Hepatocyte (in vitro differentiated cells): ENCODE results near the gene RNFT2. TPM values are rescaled to one million over a fixed set of nuclear protein-coding genes. Genes with fewer than 3 reads are reported as not detected.

Experiments used
- DNase-seq: peaks from one replicate; pipeline ENCODE4 v3.0.0-alpha.2; 2016; ENCODE audit warnings: low spot score
- H2AFZ ChIP-seq: fragments of 200-600 bp; sonication (generic); 2 replicates; pipeline ENCODE4 v1.6.0; 2016; ENCODE audit warnings: antibody characterized with exemption, mild to moderate bottlenecking
- H3K27ac ChIP-seq: fragments of 200-600 bp; sonication (generic); 2 replicates; pipeline ENCODE4 v1.5.1; 2016; ENCODE audit warnings: mild to moderate bottlenecking
- H3K27me3 ChIP-seq: fragments of 200-600 bp; sonication (generic); 2 replicates; pipeline ENCODE4 v1.6.1; 2016
- H3K36me3 ChIP-seq: fragments of 200-600 bp; sonication (generic); replicated peaks from 2 replicates; pipeline ENCODE4 v1.5.1; 2016; ENCODE audit warnings: low read depth; ENCODE audit not compliant: insufficient read depth
- H3K4me1 ChIP-seq: fragments of 200-600 bp; sonication (generic); 2 replicates; pipeline ENCODE4 v1.5.1; 2016; ENCODE audit warnings: mild to moderate bottlenecking, moderate library complexity; ENCODE audit not compliant: insufficient read depth
- H3K4me2 ChIP-seq: fragments of 200-600 bp; sonication (generic); 2 replicates; pipeline ENCODE4 v1.6.0; 2016
- H3K4me3 ChIP-seq: fragments of 200-600 bp; sonication (generic); 2 replicates; pipeline ENCODE4 v1.5.1; 2016; ENCODE audit warnings: mild to moderate bottlenecking
- H3K79me2 ChIP-seq: fragments of 200-600 bp; sonication (generic); 2 replicates; pipeline ENCODE4 v1.6.0; 2017; ENCODE audit warnings: mild to moderate bottlenecking
- H3K9me2 ChIP-seq: fragments of 200-600 bp; sonication (generic); replicated peaks from 2 replicates; pipeline ENCODE4 v1.6.0; 2017; ENCODE audit warnings: mild to moderate bottlenecking; ENCODE audit not compliant: insufficient read depth
- H3K9me3 ChIP-seq: fragments of 200-600 bp; sonication (generic); 2 replicates; pipeline ENCODE4 v1.5.1; 2016; ENCODE audit warnings: low read depth, mild to moderate bottlenecking
- H4K20me1 ChIP-seq: fragments of 200-600 bp; sonication (generic); 2 replicates; pipeline ENCODE4 v1.6.0; 2016; ENCODE audit warnings: mild to moderate bottlenecking; ENCODE audit not compliant: insufficient read depth, poor library complexity, severe bottlenecking
- CTCF ChIP-seq: fragments of 200-600 bp; sonication (generic); IDR thresholded peaks from 2 replicates; pipeline ENCODE4 v1.5.1; 2016; ENCODE audit warnings: antibody characterized with exemption, mild to moderate bottlenecking; ENCODE audit not compliant: poor library complexity
- EZH2 ChIP-seq: fragments of 200-600 bp; sonication (generic); IDR thresholded peaks from 2 replicates; pipeline ENCODE4 v1.6.1; 2016; ENCODE audit warnings: antibody characterized with exemption, mild to moderate bottlenecking, borderline replicate concordance
- EZH2phosphoT487 ChIP-seq: fragments of 200-600 bp; sonication (generic); IDR thresholded peaks from one replicate; pipeline ENCODE4 v1.6.1; 2018; ENCODE audit warnings: antibody characterized with exemption, mild to moderate bottlenecking, low read depth, moderate library complexity; ENCODE audit not compliant: unreplicated experiment, severe bottlenecking
- WGBS: methylation state at CpG from one replicate; pipeline ENCODE4 v1.1.6; 2016; ENCODE audit warnings: low lambda C conversion rate; ENCODE audit errors: missing lambda C conversion rate; 5-methylcytosine and 5-hydroxymethylcytosine counted together
- polyA plus RNA-seq: library from polyadenylated mRNA; unstranded; fragments of >200 nt; fragmentation: Nextera tagmentation; extraction: Ambion mirVana; gene quantifications from 2 replicates; pipeline ENCODE4 v1.2.1, GENCODE V29; 2016
- total RNA-seq: library from RNA; depleted of rRNA; stranded (reverse); fragments of >200 nt; gene quantifications from 2 replicates; pipeline ENCODE4 v1.2.3, GENCODE V29; 2014

The RNFT2 gene
- total and polyA plus RNA-seq, 2 experiments from 2014 or later = 1.5 to 2.9 TPM

- H3K27me3 ChIP-seq = peaks cover 31% of the 10 kb centered on the region
- H3K27ac ChIP-seq = no peak overlapping the region
- no peaks in the 10 kb centered on the region for H3K79me2 ChIP-seq
- no peaks in the 10 kb centered on the region for H4K20me1 ChIP-seq
- H3K9me3 ChIP-seq = no peaks in the 10 kb centered on the region
- no peak overlapping the region for H3K4me3 ChIP-seq
- WGBS = 72% methylated on average over 1 of the region's 1 CpG
- DNase-seq = no peak
- H3K4me2 ChIP-seq = no peak overlapping the region
- H3K36me3 ChIP-seq = no peaks in the 10 kb centered on the region
- no peak overlapping the region for H2AFZ ChIP-seq
- H3K9me2 ChIP-seq = no peaks in the 10 kb centered on the region
- TF ChIP-seq EZH2phosphoT487 (no peak), CTCF (no peak), EZH2 (no peak)
- H3K4me1 ChIP-seq = no peaks in the 10 kb centered on the region
Measured at GRCh38 chr12:116887244-116887643, 149.1 kb downstream of the RNFT2 start.

- WGBS = 61% methylated on average over 6 of the region's 6 CpGs
- Histone ChIP-seq H4K20me1 (no peaks in the 10 kb centered on the region), H3K4me2 (no peak overlapping the region), H3K79me2 (no peaks in the 10 kb centered on the region), H3K9me3 (no peaks in the 10 kb centered on the region), H3K27ac (no peak overlapping the region), H2AFZ (no peak overlapping the region), H3K9me2 (no peaks in the 10 kb centered on the region), H3K36me3 (no peaks in the 10 kb centered on the region), H3K27me3 (peaks cover 25% of the 10 kb centered on the region), H3K4me3 (no peak overlapping the region), H3K4me1 (no peaks in the 10 kb centered on the region)
- no peak for DNase-seq
- no peak for TF ChIP-seq EZH2phosphoT487
- TF ChIP-seq CTCF = no peak
- TF ChIP-seq EZH2 = no peak
Measured at GRCh38 chr12:116887897-116888296, 149.8 kb downstream of the RNFT2 start.

GRCh38 chr12:116890330-116890729 is 152.2 kb downstream of the RNFT2 start:
- no peak overlapping the region for H3K4me2 ChIP-seq
- H3K9me3 ChIP-seq = no peaks in the 10 kb centered on the region
- peaks cover 11% of the 10 kb centered on the region for H3K27me3 ChIP-seq
- no peaks in the 10 kb centered on the region for H3K36me3 ChIP-seq
- no peaks in the 10 kb centered on the region for H3K79me2 ChIP-seq
- H2AFZ ChIP-seq = no peak overlapping the region
- DNase-seq = no peak
- H3K27ac ChIP-seq = no peak overlapping the region
- no peaks in the 10 kb centered on the region for H3K9me2 ChIP-seq
- no peaks in the 10 kb centered on the region for H4K20me1 ChIP-seq
- 83% methylated on average over 2 of the region's 2 CpGs for WGBS
- H3K4me1 ChIP-seq = no peaks in the 10 kb centered on the region
- no peak overlapping the region for H3K4me3 ChIP-seq
- TF ChIP-seq EZH2 = no peak
- no peak for TF ChIP-seq CTCF
- TF ChIP-seq EZH2phosphoT487 = no peak

GRCh38 chr12:116891019-116891418 is 152.9 kb downstream of the RNFT2 start:
- Histone ChIP-seq H3K4me2 (no peak overlapping the region), H3K79me2 (no peaks in the 10 kb centered on the region), H3K4me3 (no peak overlapping the region), H3K9me2 (no peaks in the 10 kb centered on the region), H2AFZ (no peak overlapping the region), H3K4me1 (no peaks in the 10 kb centered on the region), H3K27ac (no peak overlapping the region), H3K9me3 (no peaks in the 10 kb centered on the region), H4K20me1 (no peaks in the 10 kb centered on the region), H3K36me3 (no peaks in the 10 kb centered on the region), H3K27me3 (peaks cover 9% of the 10 kb centered on the region)
- WGBS = 90% methylated on average over 3 of the region's 3 CpGs
- TF ChIP-seq EZH2phosphoT487 (no peak), EZH2 (no peak), CTCF (no peak)
- DNase-seq = no peak
